Endothelial cell of hepatic sinusoid (primary cell): ENCODE measurements around the gene TMEM151B.

ENCODE experiments used
- in situ Hi-C: cut with HindIII; loops from 2 replicates; pipeline ENCODE4 v1.10.0; 2017; ENCODE audit warnings: low sequenced_read_pairs

Gene TMEM151B

GRCh38 chr6:44232676-44233566, 37.3 kb upstream of the TMEM151B start:
- in situ Hi-C loops = loop anchor here (5.0 to 10.0 kb wide), 3 partner anchors 48 to 126 kb away; no protein-coding TSS in a partner anchor

DNA sequence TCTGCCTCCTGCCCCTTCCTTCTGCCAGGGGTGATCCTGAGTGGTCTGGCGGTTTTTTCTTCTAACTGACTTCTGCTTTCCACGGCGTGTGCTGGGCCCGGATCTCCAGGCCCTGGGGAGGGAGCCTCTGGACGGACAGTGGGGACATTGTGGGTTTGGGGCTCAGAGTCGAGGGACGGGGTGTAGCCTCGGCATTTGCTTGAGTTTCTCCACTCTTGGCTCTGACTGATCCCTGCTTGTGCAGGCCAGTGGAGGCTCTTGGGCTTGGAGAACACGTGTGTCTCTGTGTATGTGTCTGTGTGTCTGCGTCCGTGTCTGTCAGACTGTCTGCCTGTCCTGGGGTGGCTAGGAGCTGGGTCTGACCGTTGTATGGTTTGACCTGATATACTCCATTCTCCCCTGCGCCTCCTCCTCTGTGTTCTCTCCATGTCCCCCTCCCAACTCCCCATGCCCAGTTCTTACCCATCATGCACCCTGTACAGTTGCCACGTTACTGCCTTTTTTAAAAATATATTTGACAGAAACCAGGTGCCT, 36.6 kb upstream of the TMEM151B start:
- in situ Hi-C loops = loop anchor here (5.0 to 10.0 kb wide), 3 partner anchors 49 to 126 kb away; no protein-coding TSS in a partner anchor

GRCh38 chr6:44234101-44235025, 35.9 kb upstream of the TMEM151B start:
- in situ Hi-C loops = loop anchor here (5.0 to 10.0 kb wide), 3 partner anchors 50 to 127 kb away; no protein-coding TSS in a partner anchor

GRCh38 chr6:44235269-44235668, 35.0 kb upstream of the TMEM151B start:
- in situ Hi-C loops = loop anchor here (10.0 kb wide), 1 partner anchor 50 kb away; no protein-coding TSS in a partner anchor

DNA sequence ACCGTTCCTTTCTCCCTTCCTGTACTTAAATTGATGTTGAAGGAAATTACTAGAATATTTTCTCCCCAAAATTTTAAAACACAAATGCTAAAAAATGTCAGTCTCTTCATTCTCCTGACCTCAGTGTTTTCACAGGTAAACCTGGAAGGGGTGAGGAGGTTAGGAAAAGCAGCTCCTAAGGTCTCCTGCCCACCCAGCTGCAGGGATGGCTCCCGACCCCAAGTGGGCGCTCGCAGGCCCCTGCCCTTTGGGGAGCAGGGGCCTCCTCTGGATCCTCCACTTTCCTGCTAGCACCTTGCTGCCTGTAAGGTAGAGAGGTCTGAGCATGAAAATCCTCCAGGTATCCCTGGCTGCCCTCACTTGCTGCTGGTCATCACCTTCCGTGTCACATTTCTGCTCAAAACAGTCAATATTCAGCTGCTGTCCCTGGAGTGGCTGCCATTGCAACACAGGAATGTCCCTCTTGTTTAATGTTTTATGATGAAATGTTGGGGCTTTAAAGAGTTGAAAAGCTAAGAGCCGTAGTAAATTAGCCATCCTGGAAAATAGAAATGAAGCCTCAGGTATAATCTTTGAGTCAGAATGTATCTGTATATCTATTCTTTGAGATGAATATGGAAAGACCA, 34.2 kb upstream of the TMEM151B start:
- in situ Hi-C loops = loop anchor here (10.0 kb wide), 1 partner anchor 51 kb away; no protein-coding TSS in a partner anchor

DNA sequence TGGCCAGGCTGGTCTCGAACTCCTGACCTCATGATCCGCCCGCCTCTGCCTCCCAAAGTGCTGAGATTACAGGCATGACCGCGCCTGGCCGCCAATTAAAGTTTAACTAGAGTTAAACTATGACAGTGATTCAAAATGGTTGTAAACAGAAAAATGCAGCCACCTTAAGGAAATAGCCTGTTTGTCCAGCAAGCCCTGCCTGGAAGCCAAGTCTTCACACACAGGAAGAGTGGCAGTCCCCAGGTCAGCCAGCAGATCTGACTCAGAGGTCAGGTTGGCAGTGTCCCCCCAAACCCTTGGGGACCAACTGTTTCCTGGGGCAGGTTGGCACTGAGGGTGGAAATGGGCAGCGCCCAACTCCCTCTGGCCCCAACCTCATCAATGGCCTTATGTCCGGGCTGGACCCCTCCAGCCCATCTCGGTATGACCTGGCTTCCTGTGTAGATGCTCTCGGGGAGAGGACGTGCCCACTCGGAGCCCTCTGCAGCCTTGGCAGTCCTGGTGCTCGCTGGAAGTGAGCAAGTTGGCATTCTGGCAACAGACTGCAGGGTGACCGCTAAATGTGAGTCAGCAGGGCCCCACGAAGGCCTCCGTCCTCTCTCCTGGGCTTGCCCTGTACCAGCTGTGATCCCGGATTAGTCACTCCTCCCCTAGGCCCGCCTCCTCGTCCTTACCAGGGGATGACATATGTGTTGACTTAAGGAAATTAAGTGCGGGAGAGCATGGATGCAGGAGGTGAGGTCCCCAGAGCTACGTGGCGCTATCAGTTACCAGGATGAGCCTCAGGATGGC, 33.0 kb upstream of the TMEM151B start:
- in situ Hi-C loops = loop anchor here (10.0 kb wide), 1 partner anchor 52 kb away; no protein-coding TSS in a partner anchor

GRCh38 chr6:44237813-44238433, 32.3 kb upstream of the TMEM151B start:
- in situ Hi-C loops = loop anchor here (10.0 kb wide), 1 partner anchor 53 kb away; no protein-coding TSS in a partner anchor

- in situ Hi-C loops = loop anchor here (10.0 kb wide), 1 partner anchor 54 kb away; no protein-coding TSS in a partner anchor
These were observed 31.4 kb upstream of the TMEM151B start for GRCh38 chr6:44238687-44239350.

GRCh38 chr6:44243345-44243744, 26.9 kb upstream of the TMEM151B start:
- in situ Hi-C loops = no loop called here

- in situ Hi-C loops = no loop called here
These were observed 24.8 kb upstream of the TMEM151B start for GRCh38 chr6:44245391-44245911.

DNA sequence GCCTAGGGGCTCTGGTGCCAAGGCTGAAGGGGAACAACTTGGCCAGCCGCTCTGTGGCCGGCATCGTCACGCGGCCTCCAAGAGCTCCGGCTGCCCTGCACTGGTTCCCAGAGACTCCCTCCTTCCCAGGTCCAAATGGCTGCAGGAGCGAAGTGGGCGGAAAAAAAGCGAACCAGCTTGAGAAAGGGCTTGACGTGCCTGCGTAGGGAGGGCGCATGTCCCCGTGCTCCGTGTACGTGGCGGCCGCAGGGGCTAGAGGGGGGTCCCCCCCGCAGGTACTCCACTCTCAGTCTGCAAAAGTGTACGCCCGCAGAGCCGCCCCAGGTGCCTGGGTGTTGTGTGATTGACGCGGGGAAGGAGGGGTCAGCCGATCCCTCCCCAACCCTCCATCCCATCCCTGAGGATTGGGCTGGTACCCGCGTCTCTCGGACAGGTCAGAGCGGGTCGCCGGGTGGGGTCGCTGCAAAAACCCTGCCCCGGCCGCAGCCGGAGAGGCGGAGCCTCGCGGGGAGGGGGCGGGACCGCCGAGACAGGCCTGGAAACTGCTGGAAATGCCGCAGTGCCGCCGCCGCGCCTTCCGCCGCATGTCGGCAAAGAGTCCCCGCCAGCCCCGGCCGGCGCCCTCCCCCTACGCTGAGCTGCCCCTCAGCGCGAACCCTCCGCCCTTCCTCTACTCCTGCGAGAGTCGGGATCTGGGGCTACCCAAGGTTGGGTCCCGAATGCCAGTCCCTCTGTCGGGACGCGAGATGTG, 24.2 kb upstream of the TMEM151B start:
- in situ Hi-C loops = no loop called here

GRCh38 chr6:44246663-44247337, 23.4 kb upstream of the TMEM151B start, which contains the start of gene HSP90AB1:
Gene HSP90AB1, plus strand, starts transcription at chr6:44247101. Its CDS starts 1,529 bp downstream, at chr6:44248630.
- in situ Hi-C loops = no loop called here

GRCh38 chr6:44247338-44248302, 22.6 kb upstream of the TMEM151B start:
- in situ Hi-C loops = no loop called here

DNA sequence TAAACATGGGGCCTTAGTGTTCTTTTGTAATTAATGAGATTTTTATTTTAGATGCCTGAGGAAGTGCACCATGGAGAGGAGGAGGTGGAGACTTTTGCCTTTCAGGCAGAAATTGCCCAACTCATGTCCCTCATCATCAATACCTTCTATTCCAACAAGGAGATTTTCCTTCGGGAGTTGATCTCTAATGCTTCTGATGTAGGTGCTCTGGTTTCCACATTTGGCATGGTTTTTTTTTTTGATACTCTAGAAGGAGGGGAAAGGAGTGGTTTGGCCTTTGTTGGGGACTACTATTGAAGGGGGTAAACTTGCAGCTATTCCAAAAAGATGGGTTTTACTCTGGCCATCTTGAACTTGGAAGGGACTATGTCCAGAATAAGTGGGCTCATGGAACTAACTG, 21.7 kb upstream of the TMEM151B start:
- in situ Hi-C loops = no loop called here

DNA sequence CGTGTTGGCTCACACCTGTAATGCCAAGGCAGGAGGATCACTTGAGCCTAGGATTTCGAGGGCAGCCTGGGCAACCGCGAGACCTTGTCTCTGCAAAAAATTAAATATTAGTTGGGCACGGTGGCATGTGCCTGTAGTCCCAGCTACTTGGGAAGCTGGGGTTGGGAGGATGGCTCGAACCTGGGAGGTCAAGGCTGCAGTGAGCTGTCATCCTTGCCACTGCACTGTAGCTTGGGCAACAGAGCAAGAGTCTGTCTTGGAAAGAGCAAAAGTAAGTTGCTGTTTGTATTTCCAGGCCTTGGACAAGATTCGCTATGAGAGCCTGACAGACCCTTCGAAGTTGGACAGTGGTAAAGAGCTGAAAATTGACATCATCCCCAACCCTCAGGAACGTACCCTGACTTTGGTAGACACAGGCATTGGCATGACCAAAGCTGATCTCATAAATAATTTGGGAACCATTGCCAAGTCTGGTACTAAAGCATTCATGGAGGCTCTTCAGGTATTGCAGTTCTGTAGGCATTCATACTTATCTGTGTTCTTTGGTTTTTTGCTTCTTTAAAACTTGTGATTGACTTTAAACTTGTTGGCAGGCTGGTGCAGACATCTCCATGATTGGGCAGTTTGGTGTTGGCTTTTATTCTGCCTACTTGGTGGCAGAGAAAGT, 21.0 kb upstream of the TMEM151B start:
- in situ Hi-C loops = no loop called here
